Mammary epithelial cell (primary cell): ENCODE data around the gene SLC30A2.

ENCODE experiments used
- CTCF ChIP-seq, 2 donors: IDR thresholded peaks in 1 of 2; conservative IDR thresholded peaks in 1 of 2; 2 replicates each; pipeline ENCODE4 v1.5.1; 2011 to 2012; ENCODE audit warnings: inconsistent platforms in 2 of 2, low read length in 2 of 2, mild to moderate bottlenecking in 2 of 2, control low read depth in 1 of 2, low read depth in 1 of 2; ENCODE audit not compliant: insufficient read depth in 1 of 2; ENCODE audit errors: extremely low read depth in 1 of 2
- EZH2 ChIP-seq: IDR thresholded peaks from 2 replicates; pipeline ENCODE4 v1.6.1; 2012; ENCODE audit warnings: low read length, inconsistent platforms, borderline replicate concordance

GRCh38 chr1:26032656-26033357, 13.1 kb downstream of the SLC30A2 start:
- TF ChIP-seq CTCF (conservative IDR thresholded peaks at IDR 0.05 in 1 of 2, IDR thresholded peaks at IDR 0.05 in 1 of 2; ENCODE audit: extremely low read depth in 1 of 2, insufficient read depth in 1 of 2, low read depth in 1 of 2, low read length in 2 of 2): no peak
- no peak for TF ChIP-seq EZH2
